K562 (cell line): ENCODE measurements around the gene UBE3B. TPM values are rescaled to one million over a fixed set of nuclear protein-coding genes. Genes with fewer than 3 reads are reported as not detected.

ENCODE experiments used
- ARID3B ChIP-seq: fragments of 250-450 bp; sonication (Bioruptor Pico); IDR thresholded peaks from 2 replicates; pipeline ENCODE4 v1.4.0; 2020; ENCODE audit warnings: borderline replicate concordance
- BDP1 ChIP-seq: IDR thresholded peaks from 3 replicates; pipeline ENCODE4 v1.6.1; 2011; ENCODE audit not compliant: insufficient read length, insufficient read depth
- CEBPG ChIP-seq, 3 experiments: fragments of 200-800 bp in 1 of 3; sonication (Bioruptor generic) in 1 of 3; sonication (generic) in 1 of 3; formaldehyde crosslinking in 1 of 3; IDR thresholded peaks in 2 of 3; conservative IDR thresholded peaks in 1 of 3; 2 replicates each; pipeline versions ENCODE4 v1.6.1 to v1.8.0; 2016 to 2022; ENCODE audit warnings: missing compliant biosample characterization in 2 of 3, missing genetic modification characterization in 2 of 3, mild to moderate bottlenecking in 1 of 3, missing genetic modification reagents in 1 of 3
- CREB3L1 ChIP-seq: fragments of 450-650 bp; IDR thresholded peaks from 2 replicates; pipeline ENCODE4 v1.6.1; 2014; ENCODE audit warnings: low read depth, mild to moderate bottlenecking, moderate library complexity, borderline replicate concordance
- CREM ChIP-seq: IDR thresholded peaks from 2 replicates; pipeline ENCODE4 v1.6.1; 2014; ENCODE audit warnings: antibody characterized with exemption, low read depth
- CTBP1 ChIP-seq: fragments of 450-650 bp; IDR thresholded peaks from 2 replicates; pipeline ENCODE4 v1.6.1; 2016; ENCODE audit warnings: borderline replicate concordance
- ELF2 ChIP-seq: fragments of 250-450 bp; sonication (Bioruptor Pico); IDR thresholded peaks from 2 replicates; pipeline ENCODE4 v1.5.0; 2021; ENCODE audit warnings: mild to moderate bottlenecking
- FOXK2 ChIP-seq, 2 experiments: fragments of 450-650 bp; IDR thresholded peaks in 1 of 2; conservative IDR thresholded peaks in 1 of 2; 2 replicates each; pipeline ENCODE4 v1.6.1; 2016; ENCODE audit warnings: low read depth in 2 of 2, mild to moderate bottlenecking in 1 of 2
- GATAD2A ChIP-seq: fragments of 450-650 bp; IDR thresholded peaks from 2 replicates; pipeline ENCODE4 v1.6.1; 2017
- HCFC1 ChIP-seq: IDR thresholded peaks from 2 replicates; pipeline ENCODE4 v1.6.1; 2012; ENCODE audit warnings: low read depth, low read length, improper control_type of control experiment
- KLF1 ChIP-seq: fragments of 450-650 bp; IDR thresholded peaks from 2 replicates; pipeline ENCODE4 v1.6.1; 2016; ENCODE audit warnings: missing genetic modification characterization, missing compliant biosample characterization
- LARP7 ChIP-seq: fragments of 450-650 bp; IDR thresholded peaks from 2 replicates; pipeline ENCODE4 v1.6.1; 2016
- MED1 ChIP-seq: sonication (generic); formaldehyde crosslinking; IDR thresholded peaks from 2 replicates; pipeline ENCODE4 v1.8.1; 2023; ENCODE audit warnings: missing genetic modification reagents, borderline replicate concordance
- NR1H2 ChIP-seq: sonication (generic); formaldehyde crosslinking; IDR thresholded peaks from 2 replicates; pipeline ENCODE4 v1.4.0; 2020; ENCODE audit warnings: mild to moderate bottlenecking, missing genetic modification reagents
- NR3C1 ChIP-seq: sonication (generic); formaldehyde crosslinking; IDR thresholded peaks from 2 replicates; pipeline ENCODE4 v1.8.1; 2022; ENCODE audit warnings: missing genetic modification reagents
- RAD51 ChIP-seq: fragments of 450-650 bp; IDR thresholded peaks from 2 replicates; pipeline ENCODE4 v1.7.1; 2016; ENCODE audit warnings: low read depth, mild to moderate bottlenecking, borderline replicate concordance
- RCOR1 ChIP-seq, 2 experiments: IDR thresholded peaks; 2 replicates each; pipeline ENCODE4 v1.6.1; 2012; ENCODE audit warnings: low read depth in 2 of 2, low read length in 2 of 2, borderline replicate concordance in 1 of 2, improper control_type of control experiment in 1 of 2
- SAP30 ChIP-seq: fragments of 200-600 bp; sonication (generic); IDR thresholded peaks from 2 replicates; pipeline ENCODE4 v1.6.1; 2012; ENCODE audit warnings: borderline replicate concordance, low read depth, mild to moderate bottlenecking, moderate library complexity, low read length, control low read depth, inconsistent platforms; ENCODE audit not compliant: insufficient read depth, poor library complexity, severe bottlenecking
- SRSF9 ChIP-seq: fragments of 200-400 bp; formaldehyde crosslinking; IDR thresholded peaks from 2 replicates; pipeline ENCODE4 v1.6.1; 2017; ENCODE audit warnings: low read depth, low read length, borderline replicate concordance
- TEAD1 ChIP-seq, 2 experiments: fragments of 450-650 bp in 1 of 2; sonication (generic) in 1 of 2; formaldehyde crosslinking; IDR thresholded peaks; 2 replicates each; pipeline versions ENCODE4 v1.4.0 to v1.8.0; 2020 to 2022; ENCODE audit warnings: mild to moderate bottlenecking in 2 of 2, missing genetic modification reagents in 1 of 2
- ZC3H11A ChIP-seq: IDR thresholded peaks from 2 replicates; pipeline ENCODE4 v1.6.1; 2012; ENCODE audit warnings: low read depth, low read length, improper control_type of control experiment
- ZKSCAN1 ChIP-seq: fragments of 150-350 bp; IDR thresholded peaks from 2 replicates; pipeline ENCODE4 v1.6.1; 2016; ENCODE audit warnings: low read depth, low read length
- ZNF121 ChIP-seq: sonication (generic); formaldehyde crosslinking; conservative IDR thresholded peaks from 2 replicates; pipeline ENCODE4 v1.8.0; 2022; ENCODE audit warnings: missing genetic modification reagents
- ZNF146 ChIP-seq: IDR thresholded peaks from one replicate; pipeline ENCODE4 v1.6.1; 2018; ENCODE audit warnings: missing compliant biosample characterization; ENCODE audit not compliant: unreplicated experiment
- ZNF274 ChIP-seq: IDR thresholded peaks from 2 replicates; pipeline ENCODE4 v1.6.1; 2011; ENCODE audit warnings: low read depth, mild to moderate bottlenecking, low read length, moderate library complexity, borderline replicate concordance
- ZNF507 ChIP-seq: conservative IDR thresholded peaks from 2 replicates; pipeline ENCODE4 v1.6.1; 2017; ENCODE audit warnings: missing genetic modification characterization, missing compliant biosample characterization
- ZNF696 ChIP-seq: fragments of 250-450 bp; sonication (Bioruptor Pico); conservative IDR thresholded peaks from 2 replicates; pipeline ENCODE4 v1.4.0; 2020; ENCODE audit warnings: mild to moderate bottlenecking, moderate library complexity
- polyA plus RNA-seq, 8 experiments: library from polyadenylated mRNA; depleted of rRNA in 4 of 8; stranded (reverse) in 5 of 8; unstranded in 3 of 8; fragments of >200 nt; fragmentation: Nextera tagmentation in 2 of 8; fragmentation: Illumina TruSeq in 1 of 8; extraction: Ambion mirVana in 2 of 8; extraction: Trizol in 1 of 8; gene quantifications; 2 replicates each; pipeline versions ENCODE4 v1.2.1 to v1.2.3, GENCODE V29; 2011 to 2014; ENCODE audit warnings: inconsistent platforms in 1 of 8, missing spikeins in 1 of 8
- total RNA-seq, 7 experiments: library from RNA; depleted of rRNA in 6 of 7; stranded (reverse); fragments of >200 nt in 6 of 7; fragmentation: Illumina TruSeq in 2 of 7; extraction: Trizol in 2 of 7; gene quantifications; 2 replicates each; pipeline versions ENCODE4 v1.2.1 to v1.2.3, GENCODE V29; 2011 to 2021; ENCODE audit warnings: low replicate concordance in 1 of 7

UBE3B gene
- total and polyA plus RNA-seq, 9 of the 15 experiments (the other 6 are each of a cell fraction or from before 2014, with no cell fraction given): 7.6 to 23.6 (median 15.5) TPM

- TF ChIP-seq CREB3L1 (peak; percentile 70; the same call in 1 of the 2 replicates), MED1 (CRISPR knock-in tag) (no peak), LARP7 (no peak), ZNF696 (CRISPR knock-in tag) (no peak), ZNF121 (no peak), SRSF9 (no peak), FOXK2 (conservative IDR thresholded peaks at IDR 0.05 in 1 of 2, IDR thresholded peaks at IDR 0.05 in 1 of 2; ENCODE audit: low read depth in 2 of 2) (peak in 1 of 2 experiments; percentile 63; a peak in 3 of 4 replicates), ELF2 (CRISPR knock-in tag) (peak; percentile 100), KLF1 (tag) (peak; percentile 87), NR3C1 (CRISPR knock-in tag) (no peak), ARID3B (CRISPR knock-in tag) (no peak), ZNF146 (CRISPR knock-in tag) (no peak), ZNF507 (no peak), CEBPG (CRISPR knock-in tag; IDR thresholded peaks at IDR 0.05) (no peak), CEBPG (tag; conservative IDR thresholded peaks at IDR 0.05 in 1 of 2, IDR thresholded peaks at IDR 0.05 in 1 of 2) (no peak), TEAD1 (CRISPR knock-in tag; IDR thresholded peaks at IDR 0.05) (0 out of 4 replicates have a peak, but pooled peaks of 1 of the 2 experiments have one; percentile 27), SAP30 (no peak), HCFC1 (peak; percentile 81), BDP1 (no peak), CTBP1 (peak; percentile 84; the same call in 1 of the 2 replicates), RCOR1 (IDR thresholded peaks at IDR 0.05; ENCODE audit: borderline replicate concordance in 1 of 2, low read depth in 2 of 2, low read length in 2 of 2) (no peak), ZNF274 (no peak), ZC3H11A (no peak), ZKSCAN1 (peak; percentile 64; the same call in 1 of the 2 replicates), GATAD2A (0 out of 2 replicates have a peak, but pooled peaks have one; percentile 33), NR1H2 (no peak), RAD51 (no peak; the same call in 1 of the 2 replicates), CREM (peak; percentile 66; the same call in 1 of the 2 replicates)
Measured at GRCh38 chr12:109477185-109477962, at the start of gene UBE3B, which contains the start of gene KCTD10 (continued).
